ENCODE data around the gene GRIK1.

GRIK1 gene

GRCh38 chr21:29716753-29717152 is 223.0 kb downstream of the GRIK1 start:
- H3K27ac ChIP-seq: no peak overlapping the region
- no peak for TF ChIP-seq ZFX (IDR thresholded peaks at IDR 0.05)
- TF ChIP-seq CTCF (conservative IDR thresholded peaks at IDR 0.05): no peak

- TF ChIP-seq CTCF (conservative IDR thresholded peaks at IDR 0.05): no peak
- no peak for TF ChIP-seq ZFX (IDR thresholded peaks at IDR 0.05)
- no peak overlapping the region for H3K27ac ChIP-seq
Measured at GRCh38 chr21:29715089-29715488, 224.7 kb downstream of the GRIK1 start.

GRCh38 chr21:29712818-29713217 is 227.0 kb downstream of the GRIK1 start:
- TF ChIP-seq CTCF (conservative IDR thresholded peaks at IDR 0.05): no peak
- no peak for TF ChIP-seq ZFX (IDR thresholded peaks at IDR 0.05)
- no peak overlapping the region for H3K27ac ChIP-seq

- H3K27ac ChIP-seq: no peak overlapping the region
- TF ChIP-seq CTCF (conservative IDR thresholded peaks at IDR 0.05) (no peak), ZFX (IDR thresholded peaks at IDR 0.05) (no peak)
Measured at GRCh38 chr21:29711236-29711635, 228.6 kb downstream of the GRIK1 start.

- H3K27ac ChIP-seq: no peak overlapping the region
- TF ChIP-seq ZFX (IDR thresholded peaks at IDR 0.05): no peak
- no peak for TF ChIP-seq CTCF (conservative IDR thresholded peaks at IDR 0.05)
Measured at GRCh38 chr21:29710498-29710897, 229.3 kb downstream of the GRIK1 start.

- TF ChIP-seq ZFX (IDR thresholded peaks at IDR 0.05): no peak
- TF ChIP-seq CTCF (conservative IDR thresholded peaks at IDR 0.05): no peak
- no peak overlapping the region for H3K27ac ChIP-seq
Measured at GRCh38 chr21:29708401-29708800, 231.4 kb downstream of the GRIK1 start.

GRCh38 chr21:29704719-29705118 is 235.1 kb downstream of the GRIK1 start:
- TF ChIP-seq CTCF (conservative IDR thresholded peaks at IDR 0.05) (no peak), ZFX (IDR thresholded peaks at IDR 0.05) (no peak)
- H3K27ac ChIP-seq: no peak overlapping the region

All from C4-2B (cell line).